ENCODE measurements around the gene GRAMD2B.

DNA sequence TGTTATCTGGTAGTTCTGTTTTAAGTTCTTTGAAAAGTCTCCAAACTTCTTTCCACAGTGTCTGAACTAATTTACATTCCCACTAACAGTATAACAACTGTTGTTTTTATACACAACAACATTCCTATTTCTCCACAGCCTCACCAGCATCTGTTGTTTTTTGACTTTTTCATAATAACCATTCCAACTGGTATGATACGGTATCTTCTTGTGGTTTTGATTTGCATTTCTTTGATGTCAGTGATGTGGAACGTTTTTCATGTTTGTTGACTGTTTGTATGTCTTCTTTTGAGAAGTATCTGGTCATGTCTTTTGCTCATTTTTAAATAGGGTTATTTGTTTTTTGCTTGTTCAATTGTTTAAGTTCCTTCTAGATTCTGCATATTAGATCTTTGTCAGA lies 12.6 kb upstream of the GRAMD2B start:
- TF ChIP-seq, protein P1, sequence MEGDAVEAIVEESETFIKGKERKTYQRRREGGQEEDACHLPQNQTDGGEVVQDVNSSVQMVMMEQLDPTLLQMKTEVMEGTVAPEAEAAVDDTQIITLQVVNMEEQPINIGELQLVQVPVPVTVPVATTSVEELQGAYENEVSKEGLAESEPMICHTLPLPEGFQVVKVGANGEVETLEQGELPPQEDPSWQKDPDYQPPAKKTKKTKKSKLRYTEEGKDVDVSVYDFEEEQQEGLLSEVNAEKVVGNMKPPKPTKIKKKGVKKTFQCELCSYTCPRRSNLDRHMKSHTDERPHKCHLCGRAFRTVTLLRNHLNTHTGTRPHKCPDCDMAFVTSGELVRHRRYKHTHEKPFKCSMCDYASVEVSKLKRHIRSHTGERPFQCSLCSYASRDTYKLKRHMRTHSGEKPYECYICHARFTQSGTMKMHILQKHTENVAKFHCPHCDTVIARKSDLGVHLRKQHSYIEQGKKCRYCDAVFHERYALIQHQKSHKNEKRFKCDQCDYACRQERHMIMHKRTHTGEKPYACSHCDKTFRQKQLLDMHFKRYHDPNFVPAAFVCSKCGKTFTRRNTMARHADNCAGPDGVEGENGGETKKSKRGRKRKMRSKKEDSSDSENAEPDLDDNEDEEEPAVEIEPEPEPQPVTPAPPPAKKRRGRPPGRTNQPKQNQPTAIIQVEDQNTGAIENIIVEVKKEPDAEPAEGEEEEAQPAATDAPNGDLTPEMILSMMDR (IDR thresholded peaks at IDR 0.05; ENCODE audit: poor library complexity), result no peak
- no peak for TF ChIP-seq EZH2phosphoT487 (IDR thresholded peaks at IDR 0.05; ENCODE audit: low read depth, severe bottlenecking, unreplicated experiment)
